Endometrial microvascular endothelial cells (primary cell): ENCODE measurements around the gene SF3A2. TPM values are rescaled to one million over a fixed set of nuclear protein-coding genes. Genes with fewer than 3 reads are reported as not detected.

Experiments
- in situ Hi-C: cut with HindIII; loops from 2 replicates; pipeline ENCODE4 v1.10.0; 2017; ENCODE audit warnings: low sequenced_read_pairs, low pct_unique_long_range_greater_than_20kb; ENCODE audit errors: inconsistent ontology term
- total RNA-seq: library from RNA; depleted of rRNA; stranded (reverse); fragments of >200 nt; gene quantifications from one replicate; pipeline ENCODE4 v1.2.3, GENCODE V29; 2015; ENCODE audit errors: inconsistent ontology term

Gene SF3A2
- total RNA-seq, 1 donor from 2014 or later, result 51.0 TPM

DNA sequence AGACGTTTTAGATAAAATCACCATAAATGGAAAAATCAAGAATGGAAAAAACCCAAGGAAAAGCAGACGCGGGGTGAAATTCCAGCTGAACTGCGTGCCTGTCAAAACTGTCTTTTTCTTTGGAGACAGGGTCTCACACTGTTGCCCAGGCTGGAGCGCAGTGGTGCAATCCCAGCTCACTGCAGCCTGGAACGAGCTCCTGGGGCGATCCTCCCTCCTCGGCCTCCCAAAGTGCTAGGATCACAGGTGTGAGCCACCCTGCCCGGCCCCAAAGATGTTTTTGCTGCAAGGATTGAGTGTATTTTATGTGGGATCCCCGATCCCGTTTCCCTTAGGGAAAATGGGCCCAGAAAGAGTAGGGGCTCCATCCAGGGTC is 46.2 kb downstream of the SF3A2 start:
- in situ Hi-C loops, result no loop called here

DNA sequence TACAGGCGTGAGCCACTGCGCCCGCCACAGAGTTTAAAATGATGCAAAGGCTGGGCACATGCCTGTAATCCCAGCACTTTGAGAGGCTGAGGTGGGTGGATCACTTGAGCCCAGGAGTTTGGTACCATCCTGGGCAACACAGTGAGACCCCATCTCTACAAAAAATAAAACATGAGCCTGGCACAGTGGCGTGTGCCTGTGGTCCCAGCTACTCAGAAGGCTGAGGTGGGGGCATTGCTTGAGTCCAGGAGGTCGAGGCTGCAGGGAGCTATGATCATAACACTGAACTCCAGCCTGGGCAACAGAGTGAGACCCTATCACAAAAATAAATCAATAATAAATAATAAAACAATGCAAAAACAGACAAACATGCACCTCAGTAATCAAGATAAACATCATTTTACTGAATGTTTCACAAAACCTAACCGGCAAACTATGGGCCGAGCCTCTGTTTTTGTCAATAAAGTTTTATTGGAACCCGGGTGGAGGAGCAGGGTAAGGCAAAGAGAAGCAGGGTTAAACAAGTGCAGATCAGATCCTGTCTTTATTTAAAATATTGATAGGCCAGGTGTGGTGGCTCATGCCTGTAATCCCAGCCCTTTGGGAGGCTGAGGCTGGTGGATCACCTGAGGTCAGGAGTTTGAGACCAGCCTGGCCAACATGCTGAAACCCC is 47.3 kb downstream of the SF3A2 start:
- in situ Hi-C loops, result no loop called here

DNA sequence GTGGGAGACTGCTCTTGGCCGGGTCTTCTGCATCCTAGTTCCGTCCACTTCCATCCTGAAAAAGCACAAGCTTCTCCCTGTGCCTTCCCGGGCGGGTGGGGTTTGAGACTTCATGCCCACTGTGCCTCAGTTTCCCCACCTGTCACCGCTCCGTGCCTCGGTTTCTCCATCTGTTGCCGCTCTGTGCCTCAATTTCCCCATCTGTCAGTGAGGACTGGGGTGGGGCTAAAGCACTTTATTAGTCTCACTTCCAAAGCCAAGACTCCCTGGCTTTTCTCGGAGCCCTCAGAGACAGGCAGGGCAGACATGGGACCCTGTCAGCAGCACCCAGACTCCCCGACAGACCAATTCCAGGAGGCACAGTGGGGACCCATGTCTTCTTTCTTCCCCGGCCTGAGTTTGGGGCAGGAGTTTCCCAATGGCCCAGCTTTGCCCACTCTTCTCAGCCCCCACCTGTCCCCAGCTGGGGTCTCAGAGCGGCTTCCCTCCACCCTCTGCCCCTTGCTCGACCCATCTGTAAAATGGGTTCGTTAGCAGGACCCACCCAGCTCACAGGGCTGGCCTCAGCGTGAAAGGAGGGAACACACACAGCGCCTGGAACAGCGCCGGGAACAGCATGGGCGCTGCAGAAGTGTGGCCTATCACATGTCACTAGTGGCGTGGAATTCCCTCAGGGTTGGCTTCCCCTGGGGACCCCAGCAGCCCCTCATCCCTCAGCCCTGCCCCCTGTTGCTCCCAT is 49.9 kb downstream of the SF3A2 start:
- in situ Hi-C loops, result no loop called here

DNA sequence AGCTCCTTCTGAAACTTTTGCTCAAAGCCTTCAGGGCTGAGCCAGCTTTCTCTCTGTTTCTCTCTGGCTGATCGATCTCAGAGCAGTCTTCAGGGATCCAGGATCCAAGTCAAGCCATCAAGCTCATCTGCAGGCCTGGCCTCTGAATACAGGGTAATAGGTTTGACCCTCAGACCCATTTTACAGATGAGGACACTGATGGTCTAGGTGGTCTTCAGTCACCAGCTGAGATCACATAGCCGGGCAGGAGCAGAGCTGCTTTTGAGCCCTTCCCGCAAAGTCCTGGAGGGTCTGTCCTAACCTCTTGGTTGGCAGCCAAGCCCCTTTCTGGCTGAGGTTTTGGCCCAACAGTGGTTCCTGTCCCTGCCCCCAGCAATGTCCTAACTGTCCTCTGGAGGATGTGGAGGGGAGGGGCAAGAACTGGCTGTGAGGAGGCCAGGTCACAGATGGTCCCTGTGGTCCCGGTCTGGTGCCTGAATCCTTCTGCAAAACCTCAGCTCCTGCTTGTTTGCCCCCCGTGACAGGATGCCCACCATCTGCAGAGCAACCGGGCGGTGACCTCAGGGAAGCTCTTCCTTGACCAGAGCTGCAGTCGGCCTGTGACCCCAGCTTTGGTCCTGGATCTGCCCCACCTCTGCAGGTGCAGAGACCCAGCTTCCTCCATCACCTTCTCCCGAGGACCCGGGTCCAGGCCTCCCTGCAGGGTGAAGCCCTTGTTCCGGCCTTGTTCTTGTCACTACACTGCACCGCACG is 51.1 kb downstream of the SF3A2 start:
- in situ Hi-C loops, result no loop called here

DNA sequence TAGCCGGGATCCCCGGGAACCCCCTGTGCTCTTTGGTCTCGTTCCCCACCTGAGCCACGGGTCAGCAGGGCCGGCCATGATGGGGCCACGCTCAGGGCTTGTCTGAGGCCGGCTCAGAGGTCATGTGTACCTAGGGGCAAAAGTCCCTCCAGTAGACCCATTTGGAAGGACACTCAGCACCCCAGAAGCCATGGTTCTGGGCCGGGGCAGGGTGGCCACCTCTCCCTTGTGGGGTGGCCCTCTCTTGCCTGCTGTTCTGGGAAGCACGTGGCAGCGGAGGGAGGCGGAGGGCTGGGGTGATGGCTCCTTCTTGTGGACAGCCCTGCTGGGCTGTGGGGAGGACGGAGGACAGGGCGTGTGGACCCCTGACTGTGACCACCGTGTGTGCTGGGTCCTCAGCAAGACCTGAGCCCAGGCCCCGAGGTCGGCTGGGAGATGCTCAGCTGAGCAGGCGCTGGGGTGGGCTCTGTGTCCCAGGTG is 51.8 kb downstream of the SF3A2 start:
- in situ Hi-C loops, result no loop called here

DNA sequence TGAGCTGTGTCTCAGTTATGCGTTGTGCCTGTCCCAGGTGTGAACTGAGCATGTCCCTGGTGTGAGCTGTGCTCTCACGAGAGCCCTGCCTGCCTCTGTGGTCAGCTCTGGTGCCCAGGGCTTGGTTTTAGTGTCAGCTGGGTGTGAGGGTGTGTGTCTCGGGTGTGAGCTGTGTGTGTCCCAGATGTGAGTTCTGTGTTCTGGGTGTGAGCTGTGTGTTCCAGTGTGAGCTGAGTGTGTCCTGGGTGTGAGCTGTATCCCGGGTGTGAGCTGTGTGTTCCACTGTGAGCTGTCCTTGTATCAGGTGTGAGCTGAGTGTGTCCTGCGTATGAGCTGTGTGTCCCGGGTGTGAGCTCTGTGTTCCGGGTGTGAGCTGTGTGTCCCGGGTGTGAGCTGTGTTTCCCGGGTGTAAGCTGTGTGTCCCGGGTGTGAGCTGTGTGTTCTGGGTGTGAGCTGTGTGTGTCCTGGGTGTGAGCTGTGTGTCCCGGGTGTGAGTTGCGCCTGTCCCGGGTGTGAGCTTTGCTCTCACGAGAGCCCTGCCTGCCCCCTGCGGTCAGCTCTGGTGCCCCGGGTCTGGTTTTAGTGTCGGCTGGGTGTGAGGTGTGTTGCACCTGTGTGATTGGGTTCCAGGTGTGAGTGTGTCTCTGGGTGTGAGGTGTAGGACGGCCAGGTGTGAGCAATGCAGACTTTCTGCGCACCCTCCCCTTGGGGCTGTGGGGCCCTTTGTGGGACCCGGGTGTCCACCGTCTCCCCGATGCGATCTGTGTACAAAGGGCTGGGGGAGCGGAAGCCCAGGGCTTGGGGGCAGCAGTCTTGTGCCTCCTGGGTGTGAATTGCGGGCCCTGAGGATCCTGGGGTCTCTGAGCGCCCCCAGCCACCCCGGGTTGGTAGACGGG is 52.4 kb downstream of the SF3A2 start:
- in situ Hi-C loops, result no loop called here

DNA sequence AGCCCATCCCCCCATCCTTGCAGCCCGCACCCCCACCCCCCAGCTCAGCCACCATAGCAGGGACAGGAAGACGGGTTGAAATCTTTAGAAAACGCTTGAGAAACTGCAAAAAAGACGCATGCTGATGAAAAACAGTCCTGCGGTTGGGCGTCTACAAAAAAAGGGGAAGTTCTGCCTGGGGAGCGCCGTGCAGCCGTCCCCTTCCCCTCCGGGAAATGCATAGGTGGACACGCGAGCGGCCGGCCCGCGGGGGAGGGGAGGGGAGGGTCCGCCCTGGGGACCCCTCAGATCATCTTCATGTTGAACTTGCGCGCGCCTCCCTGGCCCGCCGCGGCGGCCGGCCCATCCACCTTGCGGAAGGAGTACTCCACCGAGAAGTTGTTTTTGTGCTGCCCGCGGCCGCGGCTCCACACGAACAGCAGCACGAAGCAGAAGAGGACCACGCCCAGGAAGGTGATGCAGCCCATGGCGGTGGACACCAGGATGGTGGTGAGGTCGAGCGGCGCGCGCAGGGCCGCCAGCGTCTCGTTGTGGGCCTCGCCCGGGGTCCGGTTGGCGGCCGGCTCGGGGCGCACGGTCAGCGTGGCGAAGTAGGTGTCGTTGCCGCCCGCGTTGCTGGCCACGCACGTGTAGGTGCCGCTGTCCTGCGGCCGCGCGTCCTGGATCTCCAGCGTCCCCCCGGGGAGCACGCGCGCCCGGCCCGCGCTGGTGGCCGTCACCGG is 53.3 kb downstream of the SF3A2 start:
- in situ Hi-C loops, result no loop called here

DNA sequence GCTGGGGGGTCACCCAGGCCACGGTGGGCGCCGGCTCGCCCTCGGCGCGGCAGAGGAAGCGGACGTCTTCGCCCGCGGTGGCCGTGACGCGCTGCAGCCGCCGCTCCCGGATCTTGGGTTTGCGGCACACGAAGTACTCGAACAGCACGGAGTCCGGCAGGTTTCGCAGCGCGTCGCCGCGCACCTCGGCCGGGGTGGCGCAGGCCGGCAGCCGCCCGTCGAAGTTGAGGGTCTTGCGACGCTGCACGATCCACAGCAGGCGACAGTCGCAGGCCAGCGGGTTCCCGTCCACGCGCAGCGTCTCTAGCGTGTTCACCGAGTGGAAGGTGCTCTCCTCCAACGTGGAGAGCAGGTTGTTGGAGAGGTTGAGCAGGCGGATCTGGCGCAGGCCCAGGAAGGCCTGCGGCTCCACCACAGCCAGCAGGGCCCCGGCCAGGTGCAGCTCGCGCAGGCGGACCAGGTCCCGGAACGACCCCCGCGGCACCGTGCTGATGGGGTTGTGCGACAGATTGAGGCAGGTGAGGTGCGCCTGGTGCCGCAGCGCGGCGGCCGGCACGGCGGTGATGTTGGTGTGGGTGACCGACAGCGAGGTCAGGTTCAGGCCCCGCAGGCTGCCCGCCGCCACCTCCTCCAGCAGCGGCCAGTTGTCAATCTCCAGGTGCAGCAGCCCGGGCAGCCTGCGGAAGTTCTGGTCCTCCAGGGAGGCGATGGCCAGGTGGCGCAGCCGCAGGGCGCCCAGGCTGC is 54.0 kb downstream of the SF3A2 start:
- in situ Hi-C loops, result no loop called here

DNA sequence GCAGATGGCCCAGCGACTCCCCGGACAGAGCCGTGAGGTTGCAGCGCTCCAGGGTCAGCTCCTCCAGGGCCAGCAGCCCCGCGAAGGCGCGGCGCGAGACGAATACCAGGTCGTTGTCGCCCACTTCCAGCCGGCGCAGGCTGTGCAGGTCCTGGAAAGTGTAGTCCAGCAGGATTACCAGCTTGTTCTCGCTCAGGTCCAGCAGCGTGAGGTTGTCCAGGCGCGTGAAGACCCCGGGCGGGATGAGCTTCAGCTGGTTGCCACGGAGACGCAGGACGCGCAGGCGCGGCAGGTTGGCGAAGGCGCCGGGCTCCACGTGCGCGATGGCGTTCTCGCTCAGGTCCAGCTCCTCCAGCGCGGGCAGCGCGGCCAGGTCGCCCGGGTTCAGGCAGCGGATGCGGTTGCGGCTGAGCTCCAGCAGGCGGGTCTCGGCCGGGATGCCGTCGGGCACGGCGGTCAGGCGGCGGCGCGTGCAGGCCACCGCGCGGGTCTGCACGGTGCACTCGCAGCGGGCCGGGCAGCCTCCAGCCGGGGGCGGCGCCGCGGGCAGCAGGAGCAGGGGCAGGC is 54.6 kb downstream of the SF3A2 start:
- in situ Hi-C loops, result no loop called here

DNA sequence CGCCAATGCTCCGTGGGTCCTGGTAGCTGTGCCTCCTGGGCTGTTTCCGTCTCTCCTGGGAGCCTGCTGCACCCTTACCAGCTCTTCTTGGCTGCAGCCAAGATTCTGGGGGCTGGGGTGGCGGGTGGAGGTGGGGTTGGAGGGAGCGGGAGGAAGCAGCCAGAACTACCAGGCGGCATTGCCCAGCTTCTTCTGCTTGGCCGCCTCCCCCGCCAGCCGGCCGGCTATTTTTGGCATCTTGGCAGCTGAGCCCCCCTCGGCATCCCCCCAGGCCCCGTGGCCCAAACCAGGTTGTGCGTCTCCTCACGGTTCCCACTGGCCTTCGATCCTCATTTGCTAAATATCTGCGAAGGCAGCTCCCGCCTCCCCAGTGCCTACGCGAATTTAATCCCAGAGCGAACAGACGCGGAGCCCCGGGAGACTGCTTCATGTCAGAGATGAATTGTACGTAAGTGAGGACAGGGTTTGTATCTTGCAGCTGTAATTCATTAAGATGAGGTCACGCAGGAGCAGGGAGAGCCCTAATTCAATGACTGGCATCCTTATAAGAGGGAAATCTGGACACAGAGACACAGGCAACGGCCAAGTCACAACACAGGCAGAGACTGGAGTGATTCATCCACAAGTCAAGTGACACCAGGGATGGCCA is 58.2 kb downstream of the SF3A2 start:
- in situ Hi-C loops, result no loop called here

DNA sequence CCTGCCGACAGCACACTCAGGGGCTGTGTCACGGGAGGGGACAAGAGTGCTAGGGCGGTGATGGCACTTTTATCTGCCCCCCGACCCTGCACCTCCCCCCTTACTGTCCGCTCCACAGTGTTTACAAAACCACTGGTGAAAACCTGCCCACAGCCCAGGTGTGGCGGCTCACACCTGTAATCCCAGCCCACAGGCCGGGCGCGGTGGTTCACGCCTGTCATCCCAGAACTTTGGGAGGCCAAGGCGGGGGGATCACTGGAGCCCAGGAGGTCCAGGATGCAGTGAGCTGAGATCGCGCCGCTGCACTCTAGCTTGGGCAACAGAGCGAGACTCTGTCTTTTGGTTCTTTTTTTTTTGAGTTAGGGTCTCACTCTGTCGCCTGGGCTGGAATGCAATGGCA is 59.5 kb downstream of the SF3A2 start:
- in situ Hi-C loops, result no loop called here

Other genes starting within 250 kb of the SF3A2 start
- 88.5 TPM for gene BTBD2, start 221.1 kb upstream of the SF3A2 start, total RNA-seq
- gene MKNK2, start 185.6 kb upstream of the SF3A2 start, total RNA-seq, result 111 TPM
- gene MOB3A, start 140.5 kb upstream of the SF3A2 start, total RNA-seq, result 66.6 TPM
- not detected for gene IZUMO4, start 139.9 kb upstream of the SF3A2 start, total RNA-seq
- 103 TPM for gene AP3D1, start 85.3 kb upstream of the SF3A2 start, total RNA-seq
- 12.5 TPM for gene DOT1L, start 72.9 kb upstream of the SF3A2 start, total RNA-seq
- gene PLEKHJ1, start 495 bp upstream of the SF3A2 start, total RNA-seq, result 118 TPM
- gene AMH, start 12.5 kb downstream of the SF3A2 start, total RNA-seq, result 0.19 TPM
- not detected for gene JSRP1, start 19.6 kb downstream of the SF3A2 start, total RNA-seq
- not detected for gene PEAK3, start 45.4 kb downstream of the SF3A2 start, total RNA-seq
- gene LINGO3, start 71.3 kb downstream of the SF3A2 start, total RNA-seq, result not detected
- gene LSM7, start 91.8 kb downstream of the SF3A2 start, total RNA-seq, result 132 TPM
- gene SPPL2B, start 91.9 kb downstream of the SF3A2 start, total RNA-seq, result 53.6 TPM
- gene TMPRSS9, start 123.4 kb downstream of the SF3A2 start, total RNA-seq, result not detected
- gene TIMM13, start 190.8 kb downstream of the SF3A2 start, total RNA-seq, result 65.0 TPM
- 185 TPM for gene LMNB2, start 220.1 kb downstream of the SF3A2 start, total RNA-seq
- gene GADD45B, start 239.3 kb downstream of the SF3A2 start, total RNA-seq, result 45.3 TPM